ENCODE results near the gene XRN2. TPM values are rescaled to one million over a fixed set of nuclear protein-coding genes. Genes with fewer than 3 reads are reported as not detected.

Gene XRN2
- total and polyA plus RNA-seq, 2 donors (not counting 1 experiment from before 2014, with no cell fraction given): 19.0 to 46.2 TPM

- Histone ChIP-seq H3K4me1 (ENCODE audit: control insufficient read depth in 2 of 2, insufficient read depth in 2 of 2, low read length in 2 of 2) (peaks cover 12 to 24% of the 10 kb centered on the region in 2 donors), H2AFZ (ENCODE audit: insufficient read depth, low read depth, low read length, poor library complexity, severe bottlenecking) (no peak overlapping the region), H3K9me3 (ENCODE audit: control extremely low read depth in 1 of 3, control insufficient read depth in 2 of 3, insufficient read depth in 1 of 3, low read length in 2 of 3) (peaks cover 0 to 5% (median 3%) of the 10 kb centered on the region in 3 donors), H4K20me1 (ENCODE audit: control insufficient read depth, insufficient read depth, low read length, poor library complexity, severe bottlenecking) (no peaks in the 10 kb centered on the region), H3K4me2 (replicated peaks; ENCODE audit: low read depth, low read length, poor library complexity, severe bottlenecking) (peak overlapping the region; percentile 9), H3K27ac (ENCODE audit: low read length in 2 of 2) (no peak overlapping the region), H3K27me3 (replicated peaks in 1 of 4; ENCODE audit: control extremely low read depth in 1 of 4, control insufficient read depth in 3 of 4, insufficient read depth in 4 of 4, low read length in 3 of 4) (peaks cover 4 to 40% (median 27%) of the 10 kb centered on the region in 4 experiments), H3K4me3 (ENCODE audit: control extremely low read depth in 1 of 5, extremely low read depth in 1 of 5, insufficient read depth in 1 of 5, low read depth in 2 of 5, low read length in 4 of 5) (no peak overlapping the region), H3K9ac (ENCODE audit: low read length) (no peak overlapping the region), H3K79me2 (ENCODE audit: control insufficient read depth, insufficient read depth, low read length) (no peaks in the 10 kb centered on the region), H3K36me3 (replicated peaks in 1 of 2; ENCODE audit: control extremely low read depth in 1 of 2, control insufficient read depth in 1 of 2, extremely low read depth in 1 of 2, insufficient read depth in 2 of 2, low read length in 1 of 2) (peaks cover 11 to 13% of the 10 kb centered on the region in 2 experiments)
- ATAC-seq (ENCODE audit: low read depth): no peak
- Mint-ChIP-seq H3K4me3 (peak overlapping the region; percentile 23), H3K27ac (no peak overlapping the region), H3K27me3 (peaks cover 32% of the 10 kb centered on the region), H3K9me3 (ENCODE audit: insufficient read depth) (no peaks in the 10 kb centered on the region), H3K4me1 (peaks cover 19% of the 10 kb centered on the region)
- TF ChIP-seq EZH2 (IDR thresholded peaks at IDR 0.05; ENCODE audit: borderline replicate concordance, insufficient read depth, low read depth, low read length, poor library complexity, severe bottlenecking) (no peak), CTCF (IDR thresholded peaks at IDR 0.05) (no peak)
- 17% methylated on average over 7 of the region's 10 CpGs for WGBS (ENCODE audit: insufficient coverage)
- ChIA-PET CTCF (no interaction called here), POLR2A (no interaction called here)
- intact Hi-C loops (cut with micrococcal nuclease): loop anchor here (5.0 to 10.0 kb wide), 2 partner anchors 87 to 290 kb away; partner anchors contain the start of gene XRN2
- DNase-seq: no peak
Observed at GRCh38 chr20:21391972-21392352, 88.8 kb downstream of the XRN2 start.

GRCh38 chr20:21393166-21393565, 90.0 kb downstream of the XRN2 start:
- POLR2A ChIA-PET: no interaction called here
- Histone ChIP-seq H3K27ac (ENCODE audit: low read length in 2 of 2) (no peak overlapping the region), H3K4me1 (ENCODE audit: control insufficient read depth in 2 of 2, insufficient read depth in 2 of 2, low read length in 2 of 2) (peaks cover 12 to 30% of the 10 kb centered on the region in 2 donors), H3K9ac (ENCODE audit: low read length) (no peak overlapping the region), H3K4me3 (ENCODE audit: control extremely low read depth in 1 of 5, extremely low read depth in 1 of 5, insufficient read depth in 1 of 5, low read depth in 2 of 5, low read length in 4 of 5) (no peak overlapping the region), H3K9me3 (ENCODE audit: control extremely low read depth in 1 of 3, control insufficient read depth in 2 of 3, insufficient read depth in 1 of 3, low read length in 2 of 3) (peaks cover 2 to 9% (median 5%) of the 10 kb centered on the region in 3 donors), H3K4me2 (replicated peaks; ENCODE audit: low read depth, low read length, poor library complexity, severe bottlenecking) (no peak overlapping the region), H2AFZ (ENCODE audit: insufficient read depth, low read depth, low read length, poor library complexity, severe bottlenecking) (no peak overlapping the region), H3K27me3 (replicated peaks in 1 of 4; ENCODE audit: control extremely low read depth in 1 of 4, control insufficient read depth in 3 of 4, insufficient read depth in 4 of 4, low read length in 3 of 4) (peaks cover 4 to 45% (median 36%) of the 10 kb centered on the region in 4 experiments), H3K36me3 (replicated peaks in 1 of 2; ENCODE audit: control extremely low read depth in 1 of 2, control insufficient read depth in 1 of 2, extremely low read depth in 1 of 2, insufficient read depth in 2 of 2, low read length in 1 of 2) (peaks cover 5% of the 10 kb centered on the region in 2 experiments), H4K20me1 (ENCODE audit: control insufficient read depth, insufficient read depth, low read length, poor library complexity, severe bottlenecking) (no peaks in the 10 kb centered on the region), H3K79me2 (ENCODE audit: control insufficient read depth, insufficient read depth, low read length) (no peaks in the 10 kb centered on the region)
- 32% methylated on average over 2 of the region's 4 CpGs for WGBS (ENCODE audit: insufficient coverage)
- Mint-ChIP-seq H3K4me3 (no peak overlapping the region), H3K27me3 (peaks cover 38% of the 10 kb centered on the region), H3K9me3 (ENCODE audit: insufficient read depth) (no peaks in the 10 kb centered on the region), H3K27ac (no peak overlapping the region), H3K4me1 (peaks cover 21% of the 10 kb centered on the region)
- ATAC-seq (ENCODE audit: low read depth): no peak
- TF ChIP-seq CTCF (IDR thresholded peaks at IDR 0.05) (no peak), EZH2 (IDR thresholded peaks at IDR 0.05; ENCODE audit: borderline replicate concordance, insufficient read depth, low read depth, low read length, poor library complexity, severe bottlenecking) (no peak)
- no peak for DNase-seq
- CTCF ChIA-PET: no interaction called here
- intact Hi-C loops (cut with micrococcal nuclease): loop anchor here (5.0 to 10.0 kb wide), 2 partner anchors 88 to 291 kb away; partner anchors contain the start of gene XRN2
